ENCODE data around the gene KLF13.

KLF13 gene

GRCh38 chr15:31326156-31326874 is at the start of gene KLF13:
Gene KLF13, plus strand, starts transcription at chr15:31326835. Its CDS starts 378 bp downstream, at chr15:31327213.
- H3K27ac ChIP-seq, result peak within 1 kb of the TSS; percentile 81
- TF ChIP-seq CTCF (conservative IDR thresholded peaks at IDR 0.05) (no peak), ZFX (IDR thresholded peaks at IDR 0.05) (peak; percentile 7)

GRCh38 chr15:31277335-31278060 is 49.1 kb upstream of the KLF13 start:
- no peak overlapping the region for H3K27ac ChIP-seq
- TF ChIP-seq ZFX (IDR thresholded peaks at IDR 0.05), result no peak
- TF ChIP-seq CTCF (conservative IDR thresholded peaks at IDR 0.05), result no peak

- no peak overlapping the region for H3K27ac ChIP-seq
- TF ChIP-seq ZFX (IDR thresholded peaks at IDR 0.05), result no peak
- TF ChIP-seq CTCF (conservative IDR thresholded peaks at IDR 0.05), result no peak
Observed at GRCh38 chr15:31278061-31278445, 48.6 kb upstream of the KLF13 start.

GRCh38 chr15:31278544-31279220 is 48.0 kb upstream of the KLF13 start:
- TF ChIP-seq ZFX (IDR thresholded peaks at IDR 0.05) (no peak), CTCF (conservative IDR thresholded peaks at IDR 0.05) (no peak)
- H3K27ac ChIP-seq, result no peak overlapping the region

GRCh38 chr15:31279221-31280045 is 47.2 kb upstream of the KLF13 start:
- H3K27ac ChIP-seq, result no peak overlapping the region

More at GRCh38 chr15:31279221-31280045, 47.2 kb upstream of the KLF13 start:
- TF ChIP-seq CTCF (conservative IDR thresholded peaks at IDR 0.05) (no peak), ZFX (IDR thresholded peaks at IDR 0.05) (no peak)
